HepG2 (cell line): Measurements from ENCODE around the gene NEK6. TPM values are rescaled to one million over a fixed set of nuclear protein-coding genes. Genes with fewer than 3 reads are reported as not detected.

ENCODE experiments used
- HDAC1 ChIP-seq: sonication (generic); formaldehyde crosslinking; IDR thresholded peaks from 2 replicates; pipeline ENCODE4 v1.5.1; 2020; ENCODE audit warnings: mild to moderate bottlenecking, missing genetic modification reagents
- HDAC2 ChIP-seq: sonication (generic); formaldehyde crosslinking; IDR thresholded peaks from 2 replicates; pipeline ENCODE4 v1.4.0; 2020; ENCODE audit warnings: missing genetic modification reagents
- ISX ChIP-seq: sonication (generic); formaldehyde crosslinking; conservative IDR thresholded peaks from 2 replicates; pipeline ENCODE4 v1.5.0; 2020; ENCODE audit warnings: missing genetic modification reagents
- NFKB2 ChIP-seq: sonication (generic); formaldehyde crosslinking; IDR thresholded peaks from 2 replicates; pipeline ENCODE4 v1.4.0; 2020; ENCODE audit warnings: missing genetic modification reagents, borderline replicate concordance
- POGK ChIP-seq: sonication (generic); formaldehyde crosslinking; conservative IDR thresholded peaks from 2 replicates; pipeline ENCODE4 v1.8.0; 2022; ENCODE audit warnings: mild to moderate bottlenecking, moderate library complexity, missing genetic modification reagents
- RXRA ChIP-seq: sonication (generic); formaldehyde crosslinking; IDR thresholded peaks from 2 replicates; pipeline ENCODE4 v1.5.1; 2020; ENCODE audit warnings: missing genetic modification reagents
- SRY ChIP-seq: sonication (generic); formaldehyde crosslinking; IDR thresholded peaks from 2 replicates; pipeline ENCODE4 v1.8.0; 2022; ENCODE audit warnings: mild to moderate bottlenecking, missing genetic modification reagents
- ZHX2 ChIP-seq, 2 experiments: sonication (generic) in 1 of 2; formaldehyde crosslinking in 1 of 2; IDR thresholded peaks; 2 replicates each; pipeline versions ENCODE4 v1.6.1 to v1.9.0; 2014 to 2022; ENCODE audit warnings: antibody characterized with exemption in 1 of 2, borderline replicate concordance in 1 of 2, inconsistent platforms in 1 of 2, low read depth in 1 of 2, missing genetic modification reagents in 1 of 2
- ZMYM3 ChIP-seq: sonication (generic); formaldehyde crosslinking; IDR thresholded peaks from 2 replicates; pipeline ENCODE4 v1.5.1; 2020; ENCODE audit warnings: mild to moderate bottlenecking, missing genetic modification reagents
- ZNF558 ChIP-seq: sonication (generic); formaldehyde crosslinking; IDR thresholded peaks from 2 replicates; pipeline ENCODE4 v1.9.0; 2022; ENCODE audit warnings: mild to moderate bottlenecking, missing genetic modification reagents, borderline replicate concordance
- ZNF644 ChIP-seq: IDR thresholded peaks from 2 replicates; pipeline ENCODE4 v1.6.1; 2016; ENCODE audit warnings: low read depth
- ZNF740 ChIP-seq: sonication (generic); formaldehyde crosslinking; IDR thresholded peaks from 2 replicates; pipeline ENCODE4 v1.4.0; 2020; ENCODE audit warnings: missing genetic modification reagents
- polyA plus RNA-seq, 8 experiments: library from polyadenylated mRNA; depleted of rRNA in 3 of 8; stranded (reverse) in 7 of 8; unstranded in 1 of 8; fragments of >200 nt; fragmentation: Illumina TruSeq in 4 of 8; extraction: Trizol in 4 of 8; gene quantifications; 2 replicates each; pipeline versions ENCODE4 v1.2.1 to v1.2.3, GENCODE V29; 2011 to 2016; ENCODE audit warnings: low read depth in 4 of 8, missing spikeins in 1 of 8, mixed read lengths in 1 of 8; ENCODE audit not compliant: insufficient read depth in 1 of 8
- total RNA-seq, 5 experiments: library from RNA; depleted of rRNA; stranded (reverse); fragments of >200 nt; fragmentation: Illumina TruSeq; extraction: Trizol; gene quantifications; 2 replicates each; pipeline ENCODE4 v1.2.3, GENCODE V29; 2016; ENCODE audit warnings: low read depth in 1 of 5
- TF ChIP-seq, protein P1 (sequence below): sonication (generic); formaldehyde crosslinking; IDR thresholded peaks from 2 replicates; pipeline ENCODE4 v1.8.0; 2022; ENCODE audit warnings: missing genetic modification reagents, mild to moderate bottlenecking, moderate library complexity, borderline replicate concordance
- TF ChIP-seq, protein P2 (sequence below): sonication (generic); formaldehyde crosslinking; IDR thresholded peaks from 2 replicates; pipeline ENCODE4 v1.5.0; 2020; ENCODE audit warnings: missing genetic modification reagents, mild to moderate bottlenecking, borderline replicate concordance

The NEK6 gene
- total and polyA plus RNA-seq, 2 of the 13 experiments (the other 11 are each of a cell fraction or from before 2014, with no cell fraction given) = 30.4 to 119 TPM

DNA sequence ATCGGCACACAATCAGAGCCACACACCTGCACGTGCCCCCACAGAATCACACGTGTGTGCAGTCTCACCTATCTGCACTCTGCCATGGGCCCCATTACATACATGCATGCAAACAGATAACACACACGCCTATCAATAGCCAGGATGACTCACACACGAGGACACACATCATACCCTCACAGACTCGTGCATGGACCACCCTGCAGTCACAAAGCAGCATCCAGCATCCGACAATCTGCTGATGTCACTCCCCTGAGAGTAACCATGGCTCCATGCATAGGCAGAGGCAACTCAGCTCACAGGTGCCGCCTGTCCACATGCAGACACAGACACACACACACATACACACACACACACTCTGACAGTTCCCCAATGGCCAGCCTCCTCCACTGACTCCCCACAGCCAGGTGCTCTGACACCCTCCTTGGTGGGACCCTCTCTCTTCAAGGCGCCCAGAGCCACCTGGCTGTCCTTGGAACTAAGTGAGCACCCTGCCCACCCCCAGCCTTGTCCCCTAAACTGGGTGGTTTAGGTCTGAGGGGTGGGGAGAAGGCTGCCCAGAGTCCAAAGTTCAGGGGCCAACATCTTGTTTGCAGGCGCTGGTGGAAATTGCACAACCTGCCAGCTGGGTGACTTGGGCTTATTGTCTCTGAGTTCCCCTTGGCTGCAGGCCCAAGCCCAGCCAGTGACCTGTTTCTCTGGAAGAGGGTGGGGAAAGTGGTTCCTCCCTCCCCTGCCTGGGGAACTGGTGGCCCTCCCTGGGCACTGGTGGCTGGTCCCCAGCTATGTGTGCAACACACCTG lies 34.6 kb upstream of the NEK6 start (continued):
- TF ChIP-seq ZNF740 (CRISPR knock-in tag) = no peak
- no peak for TF ChIP-seq ISX (CRISPR knock-in tag)
- TF ChIP-seq ZNF558 (CRISPR knock-in tag) = no peak
- TF ChIP-seq ZNF644 (CRISPR knock-in tag) = peak; percentile 92
- peak; percentile 46; the same call in 1 of the 2 replicates for TF ChIP-seq ZHX2 (IDR thresholded peaks at IDR 0.05; ENCODE audit: low read depth)
- TF ChIP-seq ZHX2 (CRISPR knock-in tag; IDR thresholded peaks at IDR 0.05; ENCODE audit: borderline replicate concordance) = no peak
- TF ChIP-seq ZMYM3 (CRISPR knock-in tag) = peak; percentile 96
- TF ChIP-seq RXRA (CRISPR knock-in tag) = peak; percentile 95
- TF ChIP-seq HDAC1 = peak; percentile 97
- TF ChIP-seq, protein P1, sequence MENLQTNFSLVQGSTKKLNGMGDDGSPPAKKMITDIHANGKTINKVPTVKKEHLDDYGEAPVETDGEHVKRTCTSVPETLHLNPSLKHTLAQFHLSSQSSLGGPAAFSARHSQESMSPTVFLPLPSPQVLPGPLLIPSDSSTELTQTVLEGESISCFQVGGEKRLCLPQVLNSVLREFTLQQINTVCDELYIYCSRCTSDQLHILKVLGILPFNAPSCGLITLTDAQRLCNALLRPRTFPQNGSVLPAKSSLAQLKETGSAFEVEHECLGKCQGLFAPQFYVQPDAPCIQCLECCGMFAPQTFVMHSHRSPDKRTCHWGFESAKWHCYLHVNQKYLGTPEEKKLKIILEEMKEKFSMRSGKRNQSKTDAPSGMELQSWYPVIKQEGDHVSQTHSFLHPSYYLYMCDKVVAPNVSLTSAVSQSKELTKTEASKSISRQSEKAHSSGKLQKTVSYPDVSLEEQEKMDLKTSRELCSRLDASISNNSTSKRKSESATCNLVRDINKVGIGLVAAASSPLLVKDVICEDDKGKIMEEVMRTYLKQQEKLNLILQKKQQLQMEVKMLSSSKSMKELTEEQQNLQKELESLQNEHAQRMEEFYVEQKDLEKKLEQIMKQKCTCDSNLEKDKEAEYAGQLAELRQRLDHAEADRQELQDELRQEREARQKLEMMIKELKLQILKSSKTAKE = peak; percentile 57; the same call in 1 of the 2 replicates
- TF ChIP-seq, protein P2, sequence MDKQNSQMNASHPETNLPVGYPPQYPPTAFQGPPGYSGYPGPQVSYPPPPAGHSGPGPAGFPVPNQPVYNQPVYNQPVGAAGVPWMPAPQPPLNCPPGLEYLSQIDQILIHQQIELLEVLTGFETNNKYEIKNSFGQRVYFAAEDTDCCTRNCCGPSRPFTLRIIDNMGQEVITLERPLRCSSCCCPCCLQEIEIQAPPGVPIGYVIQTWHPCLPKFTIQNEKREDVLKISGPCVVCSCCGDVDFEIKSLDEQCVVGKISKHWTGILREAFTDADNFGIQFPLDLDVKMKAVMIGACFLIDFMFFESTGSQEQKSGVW = no peak
- TF ChIP-seq POGK = peak; percentile 97
- 0 out of 2 replicates have a peak, but pooled peaks have one; percentile 57 for TF ChIP-seq SRY
- TF ChIP-seq NFKB2 = 0 out of 2 replicates have a peak, but pooled peaks have one; percentile 55
- TF ChIP-seq HDAC2 (CRISPR knock-in tag) = peak; percentile 97
